PC-9 (cell line): ENCODE measurements around the gene CCSAP. TPM values are rescaled to one million over a fixed set of nuclear protein-coding genes. Genes with fewer than 3 reads are reported as not detected.

ENCODE experiments used
- BruUV-seq: library from RNA; stranded (reverse); fragments of 400-500 nt; replicated peaks from 2 replicates; lab custom pipeline; 2021; lab: Mats Ljungman, UMichigan
- CTCF ChIA-PET: fragments of 300-600 bp; sonication (Branson Sonifier 250); formaldehyde crosslinking; loops from one replicate; lab custom pipeline; 2022; ENCODE audit warnings: antibody characterized with exemption; lab: Charles Lee
- POLR2A ChIA-PET: fragments of 300-600 bp; sonication (Branson Sonifier 250); formaldehyde crosslinking; loops from one replicate; lab custom pipeline; 2022; ENCODE audit warnings: antibody characterized with exemption; ENCODE audit not compliant: unreplicated experiment; lab: Charles Lee
- DNase-seq, 2 experiments: peaks; one replicate each; pipeline versions ENCODE4 v3.0.0 to v3.0.0-alpha.2; 2015 to 2022; ENCODE audit warnings: mixed read lengths in 1 of 2
- H2AFZ ChIP-seq: fragments of 200-600 bp; sonication (generic); 2 replicates; pipeline ENCODE4 v1.8.1; 2017; ENCODE audit warnings: antibody characterized with exemption
- H3F3A ChIP-seq: fragments of 200-600 bp; sonication (generic); 2 replicates; pipeline ENCODE4 v1.8.1; 2017; ENCODE audit warnings: antibody characterized with exemption, mild to moderate bottlenecking, low read depth; ENCODE audit not compliant: insufficient read depth
- H3K27ac ChIP-seq: fragments of 200-600 bp; sonication (generic); 2 replicates; pipeline ENCODE4 v1.6.1; 2016; ENCODE audit warnings: mixed run types
- H3K27me3 ChIP-seq: fragments of 200-600 bp; sonication (generic); 2 replicates; pipeline ENCODE4 v1.6.1; 2016; ENCODE audit warnings: low read depth, mixed run types; ENCODE audit not compliant: insufficient read depth
- H3K36me3 ChIP-seq: fragments of 200-600 bp; sonication (generic); 2 replicates; pipeline ENCODE4 v1.6.1; 2016; ENCODE audit warnings: low read depth, mixed run types
- H3K4me1 ChIP-seq: fragments of 200-600 bp; sonication (generic); replicated peaks from 2 replicates; pipeline ENCODE4 v1.6.1; 2016; ENCODE audit warnings: mixed run types; ENCODE audit not compliant: insufficient read depth
- H3K4me2 ChIP-seq: fragments of 200-600 bp; sonication (generic); 2 replicates; pipeline ENCODE4 v1.6.1; 2017; ENCODE audit warnings: mixed run types
- H3K4me3 ChIP-seq: fragments of 200-600 bp; sonication (generic); 2 replicates; pipeline ENCODE4 v1.6.1; 2016; ENCODE audit warnings: mixed run types
- H3K79me2 ChIP-seq: fragments of 200-600 bp; sonication (generic); 2 replicates; pipeline ENCODE4 v1.6.1; 2017; ENCODE audit warnings: low read depth, mixed run types
- H3K9me2 ChIP-seq: fragments of 200-600 bp; sonication (generic); 2 replicates; pipeline ENCODE4 v1.8.1; 2017; ENCODE audit warnings: mild to moderate bottlenecking; ENCODE audit not compliant: insufficient read depth
- H3K9me3 ChIP-seq: fragments of 200-600 bp; sonication (generic); 2 replicates; pipeline ENCODE4 v1.8.1; 2016; ENCODE audit warnings: low read depth; ENCODE audit not compliant: insufficient read depth
- H4K20me1 ChIP-seq: fragments of 200-600 bp; sonication (generic); 2 replicates; pipeline ENCODE4 v1.8.1; 2017; ENCODE audit not compliant: insufficient read depth
- EZH2 ChIP-seq: fragments of 200-600 bp; sonication (generic); IDR thresholded peaks from 2 replicates; pipeline ENCODE4 v1.8.0; 2017; ENCODE audit warnings: antibody characterized with exemption, low read depth
- intact Hi-C: fragments of 100-400 bp; cut with micrococcal nuclease; formaldehyde crosslinking; loops from one replicate; pipeline ENCODE4 v1.10.0; 2022; ENCODE audit not compliant: unreplicated experiment
- total RNA-seq: library from RNA; stranded (reverse); gene quantifications from 2 replicates; pipeline ENCODE4 v1.2.3, GENCODE V29; 2021
- TF ChIP-seq, protein P1 (sequence below): fragments of 200-600 bp; sonication (generic); conservative IDR thresholded peaks from 2 replicates; pipeline ENCODE4 v1.6.1; 2017; ENCODE audit warnings: mixed run types, antibody characterized with exemption, mild to moderate bottlenecking, moderate library complexity

The CCSAP gene
- total RNA-seq, 1 experiment from 2014 or later, result 6.7 TPM

DNA sequence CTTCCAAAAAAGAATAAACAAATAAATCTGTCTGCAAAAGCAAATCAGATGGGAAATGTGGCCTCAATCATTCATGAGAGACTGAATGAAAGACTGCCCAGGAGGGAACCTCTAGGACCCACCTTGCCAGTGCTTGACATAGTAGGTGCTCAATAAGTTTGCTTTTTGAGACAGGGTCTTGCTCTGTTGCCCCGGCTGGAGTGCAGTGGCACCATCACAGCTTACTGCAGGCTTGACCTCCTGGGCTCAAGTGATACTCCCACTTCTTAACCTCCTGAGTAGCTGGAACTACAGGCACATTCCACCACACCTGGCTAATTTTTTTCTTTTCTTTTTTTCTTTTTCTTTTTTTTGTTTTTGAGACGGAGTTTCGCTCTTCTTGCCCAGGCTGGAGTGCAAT lies 40.3 kb upstream of the CCSAP start:
- POLR2A ChIA-PET, result no interaction called here
- no TSS peak for BruUV-seq
- CTCF ChIA-PET, result no interaction called here

DNA sequence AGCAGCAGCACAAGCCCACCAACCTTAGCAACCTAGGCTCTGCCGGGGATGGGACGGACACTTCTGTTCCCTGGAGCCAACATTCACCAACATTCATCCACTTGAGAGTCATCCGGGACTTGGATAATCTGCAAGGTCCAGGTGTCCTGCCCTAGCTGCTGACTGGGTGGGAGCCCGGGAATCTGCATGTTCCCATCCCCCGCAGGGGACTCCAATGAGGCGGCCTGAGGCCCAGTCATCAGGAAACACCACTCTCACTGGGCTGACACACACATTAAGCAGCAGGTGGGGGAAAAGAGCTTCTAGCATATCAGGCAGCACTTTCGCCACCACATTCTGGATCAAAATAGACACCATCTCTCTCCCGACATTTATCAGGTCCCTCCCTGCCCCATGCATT lies 38.4 kb upstream of the CCSAP start:
- ChIA-PET CTCF (no interaction called here), POLR2A (no interaction called here)
- Histone ChIP-seq H3K9me2 (no peaks in the 10 kb centered on the region), H3F3A (no peaks in the 10 kb centered on the region), H3K9me3 (no peaks in the 10 kb centered on the region), H3K27me3 (peaks cover 4% of the 10 kb centered on the region; the same call in 1 of the 2 replicates), H3K27ac (no peak overlapping the region), H3K36me3 (no peaks in the 10 kb centered on the region), H4K20me1 (no peaks in the 10 kb centered on the region), H2AFZ (no peak overlapping the region), H3K79me2 (no peaks in the 10 kb centered on the region), H3K4me1 (no peaks in the 10 kb centered on the region), H3K4me2 (no peak overlapping the region), H3K4me3 (no peak overlapping the region)
- DNase-seq, result no peak
- intact Hi-C loops, result no loop called here
- TF ChIP-seq EZH2, result no peak
- TF ChIP-seq, protein P1, sequence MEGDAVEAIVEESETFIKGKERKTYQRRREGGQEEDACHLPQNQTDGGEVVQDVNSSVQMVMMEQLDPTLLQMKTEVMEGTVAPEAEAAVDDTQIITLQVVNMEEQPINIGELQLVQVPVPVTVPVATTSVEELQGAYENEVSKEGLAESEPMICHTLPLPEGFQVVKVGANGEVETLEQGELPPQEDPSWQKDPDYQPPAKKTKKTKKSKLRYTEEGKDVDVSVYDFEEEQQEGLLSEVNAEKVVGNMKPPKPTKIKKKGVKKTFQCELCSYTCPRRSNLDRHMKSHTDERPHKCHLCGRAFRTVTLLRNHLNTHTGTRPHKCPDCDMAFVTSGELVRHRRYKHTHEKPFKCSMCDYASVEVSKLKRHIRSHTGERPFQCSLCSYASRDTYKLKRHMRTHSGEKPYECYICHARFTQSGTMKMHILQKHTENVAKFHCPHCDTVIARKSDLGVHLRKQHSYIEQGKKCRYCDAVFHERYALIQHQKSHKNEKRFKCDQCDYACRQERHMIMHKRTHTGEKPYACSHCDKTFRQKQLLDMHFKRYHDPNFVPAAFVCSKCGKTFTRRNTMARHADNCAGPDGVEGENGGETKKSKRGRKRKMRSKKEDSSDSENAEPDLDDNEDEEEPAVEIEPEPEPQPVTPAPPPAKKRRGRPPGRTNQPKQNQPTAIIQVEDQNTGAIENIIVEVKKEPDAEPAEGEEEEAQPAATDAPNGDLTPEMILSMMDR, result no peak
- no TSS peak for BruUV-seq

More for the DNA sequence above, 40.3 kb upstream of the CCSAP start:
- intact Hi-C loops, result no loop called here
- H3K9me3 ChIP-seq, result no peaks in the 10 kb centered on the region
- no peak overlapping the region for H3K4me2 ChIP-seq
- H3K27ac ChIP-seq, result no peak overlapping the region
- no peaks in the 10 kb centered on the region for H4K20me1 ChIP-seq
- no peaks in the 10 kb centered on the region for H3K36me3 ChIP-seq
- no peak for DNase-seq
- H2AFZ ChIP-seq, result no peak overlapping the region
- no peaks in the 10 kb centered on the region for H3F3A ChIP-seq
- TF ChIP-seq, protein P1, result no peak
- TF ChIP-seq EZH2, result no peak
- H3K4me1 ChIP-seq, result no peaks in the 10 kb centered on the region
- no peaks in the 10 kb centered on the region for H3K9me2 ChIP-seq
- no peaks in the 10 kb centered on the region for H3K79me2 ChIP-seq
- no peak overlapping the region for H3K4me3 ChIP-seq
- H3K27me3 ChIP-seq, result peaks cover 4% of the 10 kb centered on the region; the same call in 1 of the 2 replicates

DNA sequence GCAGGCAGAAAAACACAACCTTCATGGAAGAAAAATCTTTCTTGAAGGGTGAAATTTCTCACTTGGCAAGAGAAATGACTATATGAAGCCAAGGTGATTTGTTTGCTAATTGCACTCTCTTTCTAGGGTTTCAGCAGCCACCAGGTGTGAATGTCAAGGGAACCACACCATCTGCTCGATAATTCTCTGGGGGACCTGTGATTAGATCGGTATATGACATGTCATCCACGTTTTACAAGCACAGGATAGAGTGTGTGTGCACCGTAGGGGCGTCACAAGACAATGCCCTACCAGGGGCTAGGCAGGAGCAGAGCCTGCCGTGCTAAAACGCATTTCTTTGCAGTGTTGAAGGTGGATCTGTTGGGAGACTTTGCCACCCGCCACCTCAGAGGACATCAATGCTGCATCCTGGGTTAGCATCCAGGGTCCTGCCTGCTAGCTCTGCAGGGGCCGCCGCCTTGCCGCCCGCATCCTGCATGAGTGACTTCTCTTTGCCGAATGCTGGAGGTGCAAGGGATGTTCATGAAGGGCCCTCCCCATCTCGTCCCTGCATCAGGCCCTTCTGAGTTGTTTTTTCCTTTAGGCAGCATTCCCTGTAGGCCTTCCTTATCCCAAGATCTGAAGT lies 37.8 kb upstream of the CCSAP start:
- H4K20me1 ChIP-seq, result no peaks in the 10 kb centered on the region
- peaks cover 4% of the 10 kb centered on the region; the same call in 1 of the 2 replicates for H3K27me3 ChIP-seq
- H3K27ac ChIP-seq, result no peak overlapping the region
- intact Hi-C loops, result no loop called here
- H3K79me2 ChIP-seq, result no peaks in the 10 kb centered on the region
- H3K36me3 ChIP-seq, result no peaks in the 10 kb centered on the region
- no peaks in the 10 kb centered on the region for H3K9me3 ChIP-seq
- DNase-seq, result no peak
- no peak for TF ChIP-seq EZH2
- TF ChIP-seq, protein P1, result no peak
- no peaks in the 10 kb centered on the region for H3F3A ChIP-seq
- no TSS peak for BruUV-seq
- H3K4me1 ChIP-seq, result no peaks in the 10 kb centered on the region
- no peak overlapping the region for H2AFZ ChIP-seq
- ChIA-PET POLR2A (no interaction called here), CTCF (no interaction called here)
- H3K4me2 ChIP-seq, result no peak overlapping the region
- H3K9me2 ChIP-seq, result no peaks in the 10 kb centered on the region
- H3K4me3 ChIP-seq, result no peak overlapping the region
